Upper lobe of left lung (tissue), 4 donors: ENCODE measurements around the gene TGFBR3.

Source experiments
- EP300 ChIP-seq, 4 donors: sonication (generic); formaldehyde crosslinking; IDR thresholded peaks; one replicate each; pipeline ENCODE4 v1.5.1; 2017; ENCODE audit warnings: antibody characterized with exemption in 4 of 4, control low read depth in 2 of 4
- POLR2A ChIP-seq, 4 donors: fragments of 450-650 bp; IDR thresholded peaks; one replicate each; pipeline ENCODE4 v1.5.1; 2016 to 2017; ENCODE audit warnings: antibody characterized with exemption in 4 of 4, mild to moderate bottlenecking in 2 of 4
- POLR2AphosphoS5 ChIP-seq, 2 donors: sonication (generic); formaldehyde crosslinking; IDR thresholded peaks; one replicate each; pipeline ENCODE4 v1.5.1; 2017; ENCODE audit warnings: antibody characterized with exemption in 2 of 2
- TF ChIP-seq, protein P1 (sequence below), 6 experiments: fragments of 450-650 bp in 4 of 6; fragments of 200-600 bp in 2 of 6; sonication (generic) in 2 of 6; IDR thresholded peaks; one replicate each; pipeline ENCODE4 v1.5.1; 2016 to 2019; ENCODE audit warnings: antibody characterized with exemption in 6 of 6

DNA sequence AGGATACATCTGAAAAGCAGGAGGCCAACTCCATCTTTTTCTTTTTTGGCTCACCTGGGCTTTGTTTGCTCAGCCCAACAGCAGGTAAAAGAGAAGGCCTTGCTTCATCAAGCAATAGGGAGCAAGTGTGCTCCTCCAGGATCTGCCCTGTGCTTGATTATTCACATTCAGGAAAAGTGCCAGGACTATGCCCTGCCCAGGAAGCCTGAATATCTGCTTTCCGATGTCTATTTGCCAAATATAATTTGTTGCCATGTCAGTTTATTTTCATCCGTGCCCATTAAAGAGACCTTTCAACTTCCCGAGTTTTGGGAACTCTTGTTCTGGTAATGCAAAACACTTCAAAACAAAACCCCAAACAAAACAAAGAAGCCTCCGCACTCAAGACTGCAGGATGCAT lies 200.0 kb downstream of the TGFBR3 start:
- TF ChIP-seq, protein P1, sequence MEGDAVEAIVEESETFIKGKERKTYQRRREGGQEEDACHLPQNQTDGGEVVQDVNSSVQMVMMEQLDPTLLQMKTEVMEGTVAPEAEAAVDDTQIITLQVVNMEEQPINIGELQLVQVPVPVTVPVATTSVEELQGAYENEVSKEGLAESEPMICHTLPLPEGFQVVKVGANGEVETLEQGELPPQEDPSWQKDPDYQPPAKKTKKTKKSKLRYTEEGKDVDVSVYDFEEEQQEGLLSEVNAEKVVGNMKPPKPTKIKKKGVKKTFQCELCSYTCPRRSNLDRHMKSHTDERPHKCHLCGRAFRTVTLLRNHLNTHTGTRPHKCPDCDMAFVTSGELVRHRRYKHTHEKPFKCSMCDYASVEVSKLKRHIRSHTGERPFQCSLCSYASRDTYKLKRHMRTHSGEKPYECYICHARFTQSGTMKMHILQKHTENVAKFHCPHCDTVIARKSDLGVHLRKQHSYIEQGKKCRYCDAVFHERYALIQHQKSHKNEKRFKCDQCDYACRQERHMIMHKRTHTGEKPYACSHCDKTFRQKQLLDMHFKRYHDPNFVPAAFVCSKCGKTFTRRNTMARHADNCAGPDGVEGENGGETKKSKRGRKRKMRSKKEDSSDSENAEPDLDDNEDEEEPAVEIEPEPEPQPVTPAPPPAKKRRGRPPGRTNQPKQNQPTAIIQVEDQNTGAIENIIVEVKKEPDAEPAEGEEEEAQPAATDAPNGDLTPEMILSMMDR (IDR thresholded peaks at IDR 0.05), result no peak
- TF ChIP-seq POLR2A (IDR thresholded peaks at IDR 0.05) (no peak), EP300 (IDR thresholded peaks at IDR 0.05) (peak in 2 of 4 donors; percentile 10 to 33), POLR2AphosphoS5 (IDR thresholded peaks at IDR 0.05) (peak; percentile 16 to 42)
